Stimulated activated naive CD8-positive, alpha-beta T cell treated with anti-CD3 and anti-CD28 coated beads, Interleukin-15, Interleukin-2, amounts not matched to agents 100 ng/mL and 50 ng/mL, for 24 hours (primary cell): Measurements from ENCODE around the gene SCN4A.
A peak's percentile ranks its signal among the peaks of the same experiment; 100 is the strongest.
"Not testable (repeated sequence)": the region's sequence is repeated elsewhere in the genome, so short reads cannot be mapped to it uniquely, and the experiment has no call there.

Experiments
- H3K27ac Mint-ChIP-seq: one replicate; pipeline ENCODE4 v1.8.0; 2021; ENCODE audit warnings: mild to moderate bottlenecking, mixed read lengths
- H3K27me3 Mint-ChIP-seq: one replicate; pipeline ENCODE4 v1.8.0; 2021; ENCODE audit warnings: mixed read lengths
- H3K36me3 Mint-ChIP-seq: one replicate; pipeline ENCODE4 v1.8.0; 2021; ENCODE audit warnings: low read depth, mixed read lengths
- H3K4me1 Mint-ChIP-seq: one replicate; pipeline ENCODE4 v1.8.0; 2021; ENCODE audit warnings: low read depth, mixed read lengths
- H3K4me3 Mint-ChIP-seq: one replicate; pipeline ENCODE4 v1.8.0; 2021; ENCODE audit warnings: mild to moderate bottlenecking, mixed read lengths
- H3K9me3 Mint-ChIP-seq: one replicate; pipeline ENCODE4 v1.8.0; 2021; ENCODE audit warnings: mixed read lengths

SCN4A gene

DNA sequence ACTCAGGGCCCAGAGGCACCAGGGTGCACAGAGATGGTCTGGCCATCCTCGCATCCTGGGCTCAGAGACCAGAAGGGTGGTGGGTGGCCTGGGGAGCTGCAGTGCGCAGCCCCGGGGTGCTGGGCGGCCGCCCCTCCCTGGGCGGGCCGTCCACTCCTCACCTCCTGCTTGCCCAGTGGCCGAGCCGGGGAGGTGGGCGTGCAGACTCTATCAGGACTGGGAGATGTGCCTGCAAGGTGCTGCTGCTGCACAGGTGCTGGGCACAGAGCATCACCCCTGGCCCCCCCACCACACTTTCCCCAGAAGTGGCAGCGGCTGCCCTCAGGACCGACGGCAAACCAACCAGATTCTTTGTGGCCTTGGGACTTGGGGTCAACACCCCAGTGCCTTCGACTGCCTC is at the start of gene SCN4A:
Gene SCN4A (minus strand): TSS at position 123 of the 400 bp plus-strand sequence. CDS start 77 bp downstream, at position 46.
- Mint-ChIP-seq H3K4me3 (peak within 1 kb of the TSS; percentile 24), H3K27me3 (peaks cover 4% of the 10 kb centered on the region), H3K4me1 (peaks cover 24% of the 10 kb centered on the region), H3K27ac (peak within 1 kb of the TSS; percentile 4), H3K9me3 (no peaks in the 10 kb centered on the region), H3K36me3 (no peaks in the 10 kb centered on the region)

DNA sequence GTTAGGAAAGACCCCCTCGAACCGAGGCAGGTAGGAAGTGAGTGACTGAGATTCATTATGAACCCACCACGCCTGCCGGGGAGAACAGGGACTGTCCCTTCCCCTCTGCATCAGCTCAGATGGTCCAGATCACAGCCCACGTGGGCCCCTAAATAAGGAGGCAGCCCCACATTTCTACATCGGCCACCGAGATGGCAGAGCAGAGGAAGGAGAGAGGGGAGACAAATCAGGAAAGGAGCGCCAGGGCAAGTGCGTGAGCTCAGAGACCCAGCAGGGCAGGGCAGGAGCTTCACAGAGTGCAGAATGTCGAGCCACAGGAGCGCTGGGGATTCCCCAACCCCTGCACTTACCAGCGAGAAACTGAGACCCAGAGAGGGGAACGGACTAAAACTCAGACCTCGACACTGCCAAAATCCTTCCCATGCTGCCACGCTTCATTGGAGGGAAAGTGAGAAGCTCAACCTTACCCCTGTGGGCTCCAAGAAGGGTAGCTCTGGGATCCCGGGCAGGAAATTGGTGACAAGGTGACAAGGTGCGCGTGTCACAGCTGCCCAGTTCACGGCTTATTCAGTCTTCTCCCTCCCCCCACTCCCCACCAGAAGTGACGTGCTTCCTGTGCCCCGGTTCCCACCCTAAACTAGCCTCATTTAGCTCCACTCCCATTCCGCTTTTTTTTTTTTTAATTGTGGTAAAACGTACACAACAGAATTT is 47.5 kb upstream of the SCN4A start, which contains the start of gene ICAM2:
Gene ICAM2 (minus strand): TSS at position 578 of the 711 bp plus-strand sequence. CDS start 13,942 bp downstream, outside the sequence.
- H3K9me3 Mint-ChIP-seq = no peaks in the 10 kb centered on the region
- peaks cover 7% of the 10 kb centered on the region for H3K36me3 Mint-ChIP-seq
- peaks cover 89% of the 10 kb centered on the region for H3K4me1 Mint-ChIP-seq
- peak within 1 kb of the TSS; percentile 100 for H3K27ac Mint-ChIP-seq
- H3K4me3 Mint-ChIP-seq = peak within 1 kb of the TSS; percentile 100
- H3K27me3 Mint-ChIP-seq = no peaks in the 10 kb centered on the region

DNA sequence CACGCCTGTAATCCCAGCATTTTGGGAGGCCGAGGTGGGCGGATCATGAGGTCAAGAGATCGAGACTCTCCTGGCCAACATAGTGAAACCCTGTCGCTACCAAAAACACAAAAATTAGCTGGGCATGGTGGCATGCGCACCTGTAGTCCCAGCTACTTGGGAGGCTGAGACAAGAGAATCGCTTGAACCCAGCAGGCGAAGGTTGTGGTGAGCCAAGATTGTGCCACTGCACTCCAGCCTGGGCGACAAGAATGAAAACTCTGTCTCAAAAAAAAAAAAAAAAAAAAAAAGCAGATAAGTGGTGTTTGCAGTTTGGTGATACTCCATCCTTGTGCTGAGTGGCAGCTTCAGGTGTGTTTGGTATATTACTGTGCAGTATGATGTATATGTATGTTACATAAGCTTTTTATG is 46.8 kb upstream of the SCN4A start:
- not testable (repeated sequence) for H3K36me3 Mint-ChIP-seq, H3K9me3 Mint-ChIP-seq, H3K27me3 Mint-ChIP-seq
- H3K4me1 Mint-ChIP-seq = peaks cover 89% of the 10 kb centered on the region
- H3K4me3 Mint-ChIP-seq = peak overlapping the region; percentile 100
- peak overlapping the region; percentile 100 for H3K27ac Mint-ChIP-seq

DNA sequence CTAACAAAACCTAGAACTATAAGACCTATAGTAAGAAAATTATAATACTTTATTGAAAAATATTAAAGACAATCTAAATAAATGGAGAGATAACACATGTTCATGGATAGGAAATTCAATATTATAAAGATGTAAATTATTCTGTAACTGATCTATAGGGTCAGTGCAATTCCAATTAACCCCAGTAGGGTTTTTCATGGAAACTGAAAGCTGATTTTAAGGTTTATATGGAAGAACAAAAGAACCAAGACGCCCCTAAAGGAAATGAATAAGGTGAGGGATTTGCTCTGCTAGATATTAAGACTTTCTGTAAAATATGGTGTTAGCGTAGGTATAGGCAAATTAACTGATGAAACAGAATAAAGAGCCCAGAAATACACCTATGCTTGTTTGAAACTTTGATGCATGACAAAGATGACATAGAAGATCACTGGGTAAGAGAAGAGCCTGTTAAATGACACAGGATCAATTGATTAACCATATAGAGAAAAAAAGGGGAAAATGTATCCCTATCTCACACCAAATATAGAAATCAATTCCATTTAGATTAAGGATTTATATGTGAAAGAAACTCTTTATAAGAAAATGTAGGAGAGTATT is 44.8 kb upstream of the SCN4A start:
- Mint-ChIP-seq H3K36me3 (peaks cover 11% of the 10 kb centered on the region), H3K9me3 (no peaks in the 10 kb centered on the region), H3K4me3 (peak overlapping the region; percentile 100), H3K27ac (peak overlapping the region; percentile 90), H3K4me1 (peaks cover 88% of the 10 kb centered on the region), H3K27me3 (no peaks in the 10 kb centered on the region)

DNA sequence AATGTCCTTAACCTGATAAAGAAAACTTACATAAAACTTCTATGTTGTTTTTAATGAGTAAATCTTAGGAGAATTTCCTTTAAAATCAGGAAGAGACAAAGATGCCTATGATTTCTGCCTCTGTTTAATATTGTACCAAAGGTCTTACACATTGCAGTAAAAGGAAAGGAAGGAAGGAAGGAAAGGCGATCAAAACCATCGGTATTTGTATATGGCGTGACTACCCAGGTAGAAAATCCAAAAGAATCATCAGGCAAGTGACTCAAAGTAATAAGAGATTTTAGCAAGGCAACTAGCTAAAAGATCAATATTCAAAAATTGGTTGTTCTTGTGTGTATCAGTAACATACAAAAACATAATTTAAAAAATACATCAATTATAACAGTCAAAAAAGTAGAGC is 44.3 kb upstream of the SCN4A start:
- peaks cover 11% of the 10 kb centered on the region for H3K36me3 Mint-ChIP-seq
- no peaks in the 10 kb centered on the region for H3K27me3 Mint-ChIP-seq
- peak overlapping the region; percentile 100 for H3K4me3 Mint-ChIP-seq
- peak overlapping the region; percentile 93 for H3K27ac Mint-ChIP-seq
- H3K9me3 Mint-ChIP-seq = no peaks in the 10 kb centered on the region
- H3K4me1 Mint-ChIP-seq = peaks cover 84% of the 10 kb centered on the region

DNA sequence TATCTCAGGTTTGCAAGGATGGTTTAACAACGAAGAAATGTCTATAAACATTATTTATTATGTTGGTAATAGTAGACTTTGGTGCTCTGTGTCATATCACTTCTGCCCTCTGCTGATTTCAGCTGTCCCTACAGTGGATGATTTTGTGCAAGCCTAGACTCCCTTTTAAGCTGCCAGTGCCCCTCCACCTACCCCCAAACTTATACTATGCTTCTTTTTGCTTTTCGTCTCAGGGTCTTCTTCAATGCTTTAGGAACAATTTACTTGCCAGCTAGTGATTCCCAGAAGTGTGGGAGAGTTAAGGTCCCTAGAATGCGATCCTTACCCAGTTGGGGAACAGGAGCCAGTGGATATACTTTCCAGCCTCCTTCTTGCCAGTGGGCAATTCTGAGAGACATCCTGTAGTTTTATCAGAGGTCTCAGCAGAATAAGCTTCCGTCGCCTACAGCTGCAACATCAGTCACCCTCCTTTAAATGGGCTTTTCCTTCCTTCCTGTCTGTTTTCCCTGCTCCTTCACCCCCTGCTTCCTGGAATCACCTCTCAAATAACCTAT is 43.6 kb upstream of the SCN4A start:
- H3K27ac Mint-ChIP-seq = peak overlapping the region; percentile 93
- H3K27me3 Mint-ChIP-seq = no peaks in the 10 kb centered on the region
- H3K36me3 Mint-ChIP-seq = peaks cover 18% of the 10 kb centered on the region
- H3K4me3 Mint-ChIP-seq = peak overlapping the region; percentile 100
- H3K9me3 Mint-ChIP-seq = no peaks in the 10 kb centered on the region
- H3K4me1 Mint-ChIP-seq = peaks cover 84% of the 10 kb centered on the region

DNA sequence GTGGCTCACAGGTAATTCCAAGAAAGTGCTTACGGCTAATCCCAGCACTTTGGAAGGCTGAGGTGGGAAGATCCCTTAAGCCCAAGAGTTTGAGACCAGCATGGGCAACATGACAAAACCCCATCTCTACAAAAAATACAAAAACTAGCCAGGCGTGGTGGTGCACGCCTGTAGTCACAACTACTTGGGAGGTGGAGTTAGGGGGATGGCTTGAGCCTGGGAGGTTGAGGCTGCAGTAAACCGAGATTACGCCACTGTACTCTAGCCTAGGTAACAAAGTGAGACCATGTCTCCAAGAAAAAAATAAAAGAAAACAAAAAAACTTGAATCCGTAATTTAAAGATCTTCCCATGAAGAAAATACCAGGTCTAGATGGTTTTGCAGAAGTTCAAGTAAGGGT is 42.7 kb upstream of the SCN4A start:
- Mint-ChIP-seq H3K4me1 (peaks cover 84% of the 10 kb centered on the region), H3K36me3 (peaks cover 27% of the 10 kb centered on the region), H3K27me3 (no peaks in the 10 kb centered on the region), H3K27ac (peak overlapping the region; percentile 93), H3K9me3 (no peaks in the 10 kb centered on the region), H3K4me3 (peak overlapping the region; percentile 71)

DNA sequence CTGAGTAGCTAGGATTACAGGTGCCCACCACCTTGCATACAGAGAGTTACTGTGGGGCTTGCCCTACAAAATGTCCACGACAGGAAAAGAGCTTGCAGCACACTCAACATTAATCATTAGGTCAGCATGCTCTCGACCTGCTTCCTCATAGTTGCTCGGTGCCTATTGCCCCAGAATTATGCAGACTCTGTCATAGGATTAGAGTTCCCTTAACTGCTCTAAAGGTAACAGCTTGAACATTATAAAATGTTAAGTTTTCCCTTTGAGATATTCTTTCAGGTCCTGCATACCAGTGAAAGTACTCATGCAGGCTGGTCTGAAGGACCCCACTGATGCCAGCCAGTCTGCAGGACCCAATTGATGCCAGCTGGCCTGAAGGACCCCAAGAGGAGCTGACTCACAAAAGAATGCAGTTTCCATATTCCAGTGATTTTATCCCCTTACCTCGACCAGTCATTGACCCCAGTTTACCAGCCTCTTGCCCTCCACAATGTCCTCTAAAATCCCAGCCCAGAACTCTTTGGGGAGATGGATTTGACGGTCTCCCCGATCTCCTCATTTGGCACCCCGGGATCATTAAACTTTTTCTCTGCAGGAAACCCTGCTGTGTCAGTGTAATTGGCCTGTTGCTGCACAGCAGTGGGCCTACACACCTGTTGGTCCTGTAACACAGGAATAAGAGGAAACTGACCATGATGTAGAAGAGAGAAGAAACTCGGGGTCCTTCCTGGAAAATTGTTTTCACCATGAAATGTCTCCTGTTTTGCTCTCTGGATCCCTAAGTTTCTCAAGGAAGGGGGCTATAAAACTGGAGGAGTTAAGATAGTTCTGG is 37.1 kb upstream of the SCN4A start:
- Mint-ChIP-seq H3K36me3 (peaks cover 27% of the 10 kb centered on the region), H3K27ac (peak overlapping the region; percentile 29), H3K4me1 (peaks cover 76% of the 10 kb centered on the region), H3K4me3 (no peak overlapping the region), H3K9me3 (no peaks in the 10 kb centered on the region), H3K27me3 (no peaks in the 10 kb centered on the region)

DNA sequence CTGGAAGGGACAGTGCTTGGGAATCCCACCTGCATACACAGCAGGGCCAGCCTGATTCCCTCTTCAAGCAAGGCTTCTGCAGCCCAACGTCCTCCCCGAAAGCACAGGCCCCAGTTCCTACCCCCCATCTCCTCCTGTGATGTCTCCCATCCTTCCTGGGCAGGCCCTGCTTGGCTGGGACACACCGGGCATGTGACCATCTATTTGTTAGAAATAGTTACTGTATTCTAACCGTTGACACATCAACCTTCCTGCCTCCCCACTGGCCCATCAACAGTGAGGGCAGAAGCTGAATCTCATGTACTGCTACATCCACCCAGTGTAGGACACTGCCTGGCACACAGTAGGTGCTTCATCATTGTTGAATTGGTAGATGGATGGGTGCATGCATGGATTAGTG is 36.1 kb upstream of the SCN4A start:
- H3K27ac Mint-ChIP-seq = peak overlapping the region; percentile 29
- peaks cover 66% of the 10 kb centered on the region for H3K4me1 Mint-ChIP-seq
- H3K27me3 Mint-ChIP-seq = no peaks in the 10 kb centered on the region
- no peaks in the 10 kb centered on the region for H3K9me3 Mint-ChIP-seq
- H3K4me3 Mint-ChIP-seq = no peak overlapping the region
- H3K36me3 Mint-ChIP-seq = peaks cover 32% of the 10 kb centered on the region

DNA sequence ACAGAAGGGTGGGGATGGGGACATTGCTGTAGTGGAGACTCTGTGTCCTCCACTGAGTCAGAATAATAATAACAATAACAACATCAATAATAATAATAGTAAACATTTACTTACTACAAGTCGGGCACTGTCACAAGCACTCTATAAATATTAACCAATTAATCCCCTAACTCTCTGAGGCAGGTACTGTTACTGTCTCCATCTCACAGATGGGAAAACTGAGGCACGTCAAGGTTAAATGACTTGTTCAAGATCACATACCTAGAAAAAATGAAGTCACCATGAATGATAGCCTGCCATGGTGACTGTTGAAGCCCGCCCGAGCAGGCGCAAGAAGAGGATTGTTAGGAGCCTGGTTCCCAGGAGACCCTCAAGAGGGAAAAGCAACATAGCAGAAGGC is 35.6 kb upstream of the SCN4A start:
- no peaks in the 10 kb centered on the region for H3K27me3 Mint-ChIP-seq
- no peaks in the 10 kb centered on the region for H3K9me3 Mint-ChIP-seq
- H3K4me3 Mint-ChIP-seq = no peak overlapping the region
- H3K4me1 Mint-ChIP-seq = peaks cover 61% of the 10 kb centered on the region
- peaks cover 37% of the 10 kb centered on the region for H3K36me3 Mint-ChIP-seq
- H3K27ac Mint-ChIP-seq = no peak overlapping the region

DNA sequence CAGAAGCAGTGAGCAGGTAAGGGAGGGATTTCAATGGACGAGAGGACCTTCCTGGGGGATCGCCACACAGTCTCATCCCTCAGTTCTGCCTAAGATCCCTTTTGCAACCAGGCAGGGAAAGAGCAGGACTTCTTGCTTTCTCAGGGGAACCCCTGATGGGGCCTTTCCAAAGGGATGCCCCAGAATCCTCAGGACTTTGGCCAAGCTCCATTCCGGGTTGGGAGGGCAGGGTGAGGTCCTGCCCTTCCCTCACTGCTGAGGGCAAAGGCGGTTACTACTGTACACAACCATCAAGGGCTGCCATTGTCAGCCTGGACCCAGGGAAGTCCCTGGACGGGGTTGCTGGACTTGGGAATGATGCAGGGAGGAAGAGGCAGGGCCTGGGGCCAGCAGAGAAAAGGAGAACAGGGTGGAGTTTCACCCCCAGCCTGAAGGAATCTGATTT is 35.1 kb upstream of the SCN4A start:
- Mint-ChIP-seq H3K36me3 (peaks cover 38% of the 10 kb centered on the region), H3K27me3 (no peaks in the 10 kb centered on the region), H3K9me3 (no peaks in the 10 kb centered on the region), H3K4me1 (peaks cover 56% of the 10 kb centered on the region), H3K27ac (no peak overlapping the region), H3K4me3 (no peak overlapping the region)

DNA sequence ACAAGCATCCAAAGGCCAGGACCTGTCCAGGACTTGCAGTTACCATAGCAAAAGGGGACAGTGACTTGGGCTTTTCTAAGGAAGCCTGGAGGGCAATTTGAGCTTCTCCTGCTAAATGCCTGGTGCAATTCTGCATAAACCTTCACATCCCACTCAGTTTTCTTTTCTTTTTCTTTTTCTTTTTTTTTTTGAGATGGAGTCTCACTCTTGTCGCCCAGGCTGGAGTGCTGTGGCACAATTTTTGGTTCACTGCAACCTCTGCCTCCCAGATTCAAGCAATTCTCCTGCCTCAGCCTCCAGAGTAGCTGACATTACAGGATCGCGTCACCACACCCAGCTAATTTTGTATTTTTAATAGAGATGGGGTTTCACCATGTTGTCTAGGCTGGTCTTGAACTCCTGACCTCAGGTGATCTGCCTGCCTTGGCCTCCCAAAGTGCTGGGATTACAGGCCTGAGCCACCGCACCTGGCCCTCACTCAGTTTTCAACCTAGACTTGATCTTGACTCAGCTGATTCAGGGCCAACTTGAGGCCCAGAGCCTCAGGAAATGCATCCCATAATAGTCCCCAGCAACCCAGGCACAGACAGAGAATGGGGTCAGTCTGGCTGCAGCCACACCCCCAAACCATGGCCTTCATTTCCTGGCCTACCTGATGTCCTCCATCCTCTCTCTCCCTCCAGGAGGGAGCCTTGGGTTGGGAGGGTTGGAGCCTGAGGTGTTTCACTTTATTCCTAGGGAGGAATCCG is 34.5 kb upstream of the SCN4A start:
- Mint-ChIP-seq H3K4me1 (peaks cover 53% of the 10 kb centered on the region), H3K36me3 (peaks cover 34% of the 10 kb centered on the region)
- not testable (repeated sequence) for H3K27ac Mint-ChIP-seq, H3K27me3 Mint-ChIP-seq, H3K9me3 Mint-ChIP-seq, H3K4me3 Mint-ChIP-seq

DNA sequence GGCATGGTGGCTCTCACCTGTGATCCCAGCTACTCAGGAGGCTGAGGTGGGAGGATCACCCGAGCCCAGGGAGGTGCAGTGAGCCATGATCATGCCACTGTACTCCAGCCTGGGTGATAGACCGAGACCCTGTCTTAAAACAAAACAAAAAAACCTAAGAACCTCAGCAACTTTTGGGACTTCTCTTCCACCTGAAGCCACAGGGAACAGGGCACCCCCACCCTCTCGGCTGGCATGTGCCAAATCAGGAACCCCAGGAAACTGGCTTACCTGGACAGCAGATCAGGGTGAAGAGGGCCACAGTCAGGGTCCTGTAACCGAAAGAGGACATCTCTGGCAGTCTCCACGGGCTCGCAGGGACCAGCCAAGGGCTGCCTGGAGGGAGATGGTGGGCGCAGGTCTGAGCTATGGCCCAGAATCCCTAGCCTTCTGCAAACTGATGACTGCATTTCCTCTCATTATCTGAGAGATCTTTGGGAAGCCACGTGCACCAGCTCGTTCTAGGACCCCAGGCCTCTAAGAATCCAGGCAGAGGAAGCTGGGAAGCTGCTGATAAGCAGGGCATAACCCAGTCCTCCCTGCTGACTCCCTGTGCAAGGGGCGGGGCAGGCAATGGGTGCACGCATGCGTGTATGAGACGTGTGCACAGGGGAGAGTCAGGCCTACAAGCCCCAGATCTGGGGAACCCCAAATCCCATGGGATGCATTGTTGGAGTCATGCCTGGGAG is 33.8 kb upstream of the SCN4A start:
- Mint-ChIP-seq H3K9me3 (no peaks in the 10 kb centered on the region), H3K27me3 (no peaks in the 10 kb centered on the region), H3K27ac (no peak overlapping the region), H3K36me3 (peaks cover 29% of the 10 kb centered on the region), H3K4me3 (no peak overlapping the region), H3K4me1 (peaks cover 47% of the 10 kb centered on the region)

DNA sequence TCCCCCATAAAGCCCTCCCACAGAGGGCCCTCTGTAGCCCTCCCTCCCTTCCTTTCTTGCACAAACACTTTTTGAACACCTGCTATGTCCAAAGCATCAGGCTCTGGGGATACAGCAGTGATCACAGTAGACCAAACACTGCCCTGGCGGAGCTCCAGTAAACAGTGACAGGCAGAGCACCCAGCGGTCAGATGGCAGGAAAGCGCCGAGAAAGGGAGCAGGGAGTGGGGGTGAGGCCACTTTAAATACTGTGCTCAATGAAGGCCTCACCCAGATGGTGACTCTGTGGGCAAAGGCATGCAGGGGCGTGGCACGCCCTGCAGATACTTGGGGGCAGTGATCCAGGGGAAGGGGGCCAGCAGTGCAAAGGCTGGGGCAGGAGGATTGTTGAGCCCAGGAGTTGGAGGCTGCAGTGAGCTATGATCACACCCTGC is 33.0 kb upstream of the SCN4A start:
- Mint-ChIP-seq H3K9me3 (no peaks in the 10 kb centered on the region), H3K27ac (no peak overlapping the region), H3K4me3 (no peak overlapping the region), H3K4me1 (peaks cover 40% of the 10 kb centered on the region), H3K36me3 (peaks cover 21% of the 10 kb centered on the region), H3K27me3 (no peaks in the 10 kb centered on the region)
